Tibial nerve (tissue), 4 donors: ENCODE results near the gene VWF. TPM values are rescaled to one million over a fixed set of nuclear protein-coding genes. Genes with fewer than 3 reads are reported as not detected.

Experiments used
- DNase-seq, 2 donors: peaks; one replicate each; pipeline ENCODE4 v3.0.0-alpha.2; 2019; ENCODE audit warnings: low spot score in 2 of 2
- H3K27ac ChIP-seq, 4 donors: fragments of 200-600 bp; sonication (generic) in 3 of 4; one replicate each; pipeline ENCODE4 v1.5.1; 2017 to 2019; ENCODE audit warnings: mild to moderate bottlenecking in 1 of 4
- H3K27me3 ChIP-seq, 2 donors: fragments of 200-600 bp; sonication (generic) in 1 of 2; one replicate each; pipeline versions ENCODE4 v1.5.1 to v1.6.0; 2017 to 2019
- H3K36me3 ChIP-seq, 3 donors: fragments of 200-600 bp; sonication (generic); one replicate each; pipeline ENCODE4 v1.5.1; 2018 to 2019
- H3K4me1 ChIP-seq, 4 donors: fragments of 200-600 bp; sonication (generic) in 3 of 4; one replicate each; pipeline ENCODE4 v1.5.1; 2017 to 2019
- H3K4me3 ChIP-seq, 4 donors: fragments of 200-600 bp; sonication (generic) in 3 of 4; one replicate each; pipeline ENCODE4 v1.5.1; 2017 to 2019; ENCODE audit warnings: mild to moderate bottlenecking in 1 of 4, moderate library complexity in 1 of 4
- H3K9me3 ChIP-seq, 4 donors: fragments of 200-600 bp; sonication (generic) in 3 of 4; one replicate each; pipeline ENCODE4 v1.5.1; 2017 to 2019
- EP300 ChIP-seq, 2 donors: sonication (generic); formaldehyde crosslinking; IDR thresholded peaks; one replicate each; pipeline ENCODE4 v1.6.1; 2017; ENCODE audit warnings: antibody characterized with exemption in 2 of 2, mild to moderate bottlenecking in 1 of 2
- POLR2A ChIP-seq, 2 donors: fragments of 450-650 bp; IDR thresholded peaks; one replicate each; pipeline ENCODE4 v1.6.1; 2017; ENCODE audit warnings: antibody characterized with exemption in 2 of 2, mild to moderate bottlenecking in 2 of 2, moderate library complexity in 2 of 2
- WGBS, 2 donors: methylation state at CpG; one replicate each; pipeline ENCODE4 v1.1.5; 2018; 5-methylcytosine and 5-hydroxymethylcytosine counted together
- total RNA-seq, 4 donors: library from RNA; depleted of rRNA; stranded (reverse); fragments of >200 nt; gene quantifications; one replicate each; pipeline ENCODE4 v1.1.0, GENCODE V29; 2016
- TF ChIP-seq, protein P1 (sequence below), 5 experiments: fragments of 200-600 bp in 3 of 5; fragments of 450-650 bp in 2 of 5; sonication (generic) in 3 of 5; IDR thresholded peaks; one replicate each; pipeline ENCODE4 v1.5.1; 2016 to 2019; ENCODE audit warnings: antibody characterized with exemption in 5 of 5, mild to moderate bottlenecking in 3 of 5, moderate library complexity in 2 of 5

VWF gene
- total RNA-seq, 4 donors from 2014 or later, result 82.7 to 311 (median 214) TPM

DNA sequence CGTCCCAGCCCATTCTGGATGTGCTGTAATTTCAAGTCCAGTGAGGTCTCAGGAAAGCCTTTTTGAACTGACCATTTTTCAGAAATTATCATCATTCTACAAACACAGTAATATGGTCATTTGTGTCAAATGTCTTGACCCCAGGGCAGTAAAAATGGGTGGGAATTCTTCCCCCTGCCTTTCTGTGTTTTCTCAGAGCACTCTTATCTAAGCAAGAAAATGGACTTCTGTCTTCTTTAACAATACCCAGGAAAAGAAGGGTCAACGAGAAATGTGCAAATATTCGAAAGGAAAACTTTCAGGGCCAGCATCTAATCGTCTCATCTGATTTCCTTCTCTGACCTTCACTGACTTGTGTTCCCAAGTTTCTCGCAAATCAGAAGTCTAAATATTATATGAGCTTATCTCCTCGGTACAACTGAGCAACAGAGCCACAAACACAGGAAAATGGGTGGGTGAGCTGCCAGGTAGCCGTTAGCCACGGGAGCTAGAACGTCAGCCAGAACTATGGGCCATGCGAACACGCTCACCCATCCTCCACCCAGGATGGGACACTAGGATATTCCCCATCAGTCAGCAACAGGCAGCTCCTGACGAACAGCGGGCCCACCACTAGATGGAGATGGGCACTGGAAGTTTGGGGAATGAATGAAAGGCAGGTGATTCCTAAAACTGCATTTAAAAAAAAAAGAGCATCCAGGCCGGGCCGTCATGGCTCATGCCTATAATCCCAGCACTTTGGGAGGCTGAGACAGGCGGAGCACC lies 57.1 kb downstream of the VWF start:
- H3K4me1 ChIP-seq, result peaks cover 0 to 41% (median 14%) of the 10 kb centered on the region in 4 donors
- no peaks in the 10 kb centered on the region for H3K36me3 ChIP-seq
- H3K9me3 ChIP-seq, result no peaks in the 10 kb centered on the region
- no peak overlapping the region for H3K4me3 ChIP-seq
- WGBS, 2 donors, result 56 to 69% methylated on average over 16 of the region's 16 CpGs
- no peak overlapping the region for H3K27ac ChIP-seq
- TF ChIP-seq EP300 (IDR thresholded peaks at IDR 0.05) (peak in 1 of 2 donors; percentile 13), POLR2A (IDR thresholded peaks at IDR 0.05) (no peak)
- TF ChIP-seq, protein P1, sequence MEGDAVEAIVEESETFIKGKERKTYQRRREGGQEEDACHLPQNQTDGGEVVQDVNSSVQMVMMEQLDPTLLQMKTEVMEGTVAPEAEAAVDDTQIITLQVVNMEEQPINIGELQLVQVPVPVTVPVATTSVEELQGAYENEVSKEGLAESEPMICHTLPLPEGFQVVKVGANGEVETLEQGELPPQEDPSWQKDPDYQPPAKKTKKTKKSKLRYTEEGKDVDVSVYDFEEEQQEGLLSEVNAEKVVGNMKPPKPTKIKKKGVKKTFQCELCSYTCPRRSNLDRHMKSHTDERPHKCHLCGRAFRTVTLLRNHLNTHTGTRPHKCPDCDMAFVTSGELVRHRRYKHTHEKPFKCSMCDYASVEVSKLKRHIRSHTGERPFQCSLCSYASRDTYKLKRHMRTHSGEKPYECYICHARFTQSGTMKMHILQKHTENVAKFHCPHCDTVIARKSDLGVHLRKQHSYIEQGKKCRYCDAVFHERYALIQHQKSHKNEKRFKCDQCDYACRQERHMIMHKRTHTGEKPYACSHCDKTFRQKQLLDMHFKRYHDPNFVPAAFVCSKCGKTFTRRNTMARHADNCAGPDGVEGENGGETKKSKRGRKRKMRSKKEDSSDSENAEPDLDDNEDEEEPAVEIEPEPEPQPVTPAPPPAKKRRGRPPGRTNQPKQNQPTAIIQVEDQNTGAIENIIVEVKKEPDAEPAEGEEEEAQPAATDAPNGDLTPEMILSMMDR (IDR thresholded peaks at IDR 0.05), result peak in 4 of 5 experiments; percentile 14 to 47 (median 34)
- DNase-seq, result peak; percentile 32 to 39
- H3K27me3 ChIP-seq, result no peaks in the 10 kb centered on the region

DNA sequence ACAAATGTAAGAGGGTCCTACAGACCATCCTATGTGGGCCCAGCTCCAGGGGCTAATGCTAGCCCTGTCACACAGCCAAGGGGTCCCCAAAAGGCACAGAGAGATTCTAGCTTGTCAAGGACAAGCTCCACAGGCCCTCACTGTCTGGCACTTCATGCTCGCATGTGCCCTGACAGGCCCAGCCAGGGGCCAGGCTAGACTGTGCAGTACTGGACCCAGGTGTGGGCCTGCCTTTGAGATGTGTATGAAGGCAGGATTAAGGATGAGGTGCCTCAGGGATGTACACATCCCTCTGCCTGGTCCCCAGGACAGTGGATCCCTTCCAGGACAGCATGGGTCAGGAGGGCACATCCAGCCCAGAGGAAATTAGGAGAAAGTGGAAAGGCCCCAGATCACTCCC lies 57.8 kb downstream of the VWF start:
- TF ChIP-seq, protein P1 (IDR thresholded peaks at IDR 0.05), result no peak
- no peak for TF ChIP-seq EP300 (IDR thresholded peaks at IDR 0.05)
- no peak for TF ChIP-seq POLR2A (IDR thresholded peaks at IDR 0.05)
- no peaks in the 10 kb centered on the region for H3K36me3 ChIP-seq
- peak overlapping the region in 1 of 4 donors; percentile 37 for H3K27ac ChIP-seq
- H3K4me3 ChIP-seq, result no peak overlapping the region
- whole genome bisulfite sequencing, 2 donors, result no CpG with 5 or more reads among the region's 1 CpG
- no peak for DNase-seq
- no peaks in the 10 kb centered on the region for H3K27me3 ChIP-seq
- no peaks in the 10 kb centered on the region for H3K9me3 ChIP-seq
- H3K4me1 ChIP-seq, result peaks cover 0 to 48% (median 18%) of the 10 kb centered on the region in 4 donors

DNA sequence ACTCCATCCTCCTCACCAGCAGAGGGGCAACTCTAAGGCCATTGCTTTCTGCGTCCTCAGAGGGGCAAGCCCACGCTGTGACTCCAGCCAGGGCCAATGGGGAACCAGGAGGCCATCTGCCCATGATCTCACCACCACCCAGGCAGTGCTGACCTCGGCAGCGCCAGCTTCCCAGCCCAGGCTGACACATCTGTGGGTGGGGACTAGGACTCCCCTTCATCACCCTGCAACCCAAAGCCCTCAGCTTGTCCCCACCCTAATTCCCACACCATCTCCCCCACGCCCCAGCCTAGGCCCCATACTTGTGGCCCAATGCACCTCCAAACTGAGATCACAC lies 58.6 kb downstream of the VWF start:
- H3K9me3 ChIP-seq, result no peaks in the 10 kb centered on the region
- H3K4me1 ChIP-seq, result peaks cover 0 to 51% (median 23%) of the 10 kb centered on the region in 4 donors
- DNase-seq, result no peak
- H3K27me3 ChIP-seq, result no peaks in the 10 kb centered on the region
- no peak overlapping the region for H3K4me3 ChIP-seq
- TF ChIP-seq, protein P1 (IDR thresholded peaks at IDR 0.05), result no peak
- no peak for TF ChIP-seq EP300 (IDR thresholded peaks at IDR 0.05)
- 52 to 53% methylated on average over 5 of the region's 5 CpGs for WGBS, 2 donors
- peak overlapping the region in 1 of 4 donors; percentile 37 for H3K27ac ChIP-seq
- no peaks in the 10 kb centered on the region for H3K36me3 ChIP-seq

DNA sequence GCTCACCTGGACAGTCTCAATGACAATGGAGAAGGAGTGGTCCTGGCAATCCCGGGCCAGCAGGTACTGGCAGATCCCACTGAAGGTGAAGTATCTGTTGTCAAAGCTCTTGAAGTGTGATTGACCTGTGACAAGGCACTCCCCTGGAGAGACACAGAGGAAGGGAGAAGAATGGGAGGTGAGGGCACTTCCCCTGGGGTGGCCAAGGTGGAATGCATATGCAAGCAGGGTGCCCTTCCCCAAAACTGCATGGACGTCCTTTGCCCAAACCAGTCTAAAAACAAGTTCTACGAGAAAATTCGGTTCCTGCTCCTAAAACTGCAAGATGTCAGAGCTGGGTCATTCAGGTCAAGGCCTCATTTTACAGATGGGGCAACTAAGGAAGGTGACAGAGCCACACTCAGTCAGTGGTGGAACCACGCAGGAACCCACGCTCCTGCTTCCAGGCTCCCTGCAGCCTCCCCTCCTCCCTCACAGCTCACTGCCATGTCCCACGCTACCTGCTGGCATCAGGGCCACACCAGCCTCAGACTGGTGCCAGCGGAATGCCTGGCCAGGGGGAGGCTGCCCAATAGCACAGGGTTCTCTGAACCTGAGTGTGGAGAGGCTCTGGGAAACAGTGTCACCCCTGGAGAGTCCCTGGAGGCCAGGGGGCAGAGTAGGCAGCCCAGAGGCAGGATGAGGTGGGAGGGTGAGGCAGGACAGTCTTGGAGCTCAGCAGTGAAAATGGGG lies 59.2 kb downstream of the VWF start:
- H3K36me3 ChIP-seq, result no peaks in the 10 kb centered on the region
- peaks cover 0 to 53% (median 23%) of the 10 kb centered on the region in 4 donors for H3K4me1 ChIP-seq
- no peaks in the 10 kb centered on the region for H3K9me3 ChIP-seq
- TF ChIP-seq EP300 (IDR thresholded peaks at IDR 0.05) (no peak), POLR2A (IDR thresholded peaks at IDR 0.05) (no peak)
- TF ChIP-seq, protein P1 (IDR thresholded peaks at IDR 0.05), result no peak
- no peak for DNase-seq
- no peak overlapping the region for H3K4me3 ChIP-seq
- H3K27me3 ChIP-seq, result no peaks in the 10 kb centered on the region
- peak overlapping the region in 1 of 4 donors; percentile 77 for H3K27ac ChIP-seq
- 82 to 88% methylated on average over 8 of the region's 8 CpGs for WGBS, 2 donors
